Neural cell (in vitro differentiated cells): ENCODE data around the gene NECTIN1.
"Not testable (repeated sequence)": the region's sequence is repeated elsewhere in the genome, so short reads cannot be mapped to it uniquely, and the experiment has no call there.

ENCODE experiments used
- EP300 ChIP-seq: fragments of 450-650 bp; conservative IDR thresholded peaks from 2 replicates; pipeline ENCODE4 v1.6.1; 2014; ENCODE audit warnings: antibody characterized with exemption, mild to moderate bottlenecking, moderate library complexity; ENCODE audit not compliant: poor library complexity, severe bottlenecking
- EZH2 ChIP-seq: fragments of 200-600, 300-800 bp; shearing (Covaris generic), sonication (generic); IDR thresholded peaks from 2 replicates; pipeline ENCODE4 v1.6.1; 2014; ENCODE audit warnings: antibody characterized with exemption, low read length, borderline replicate concordance, mild to moderate bottlenecking; ENCODE audit not compliant: insufficient read depth, poor library complexity, severe bottlenecking
- MXI1 ChIP-seq: fragments of 450-650 bp; conservative IDR thresholded peaks from 2 replicates; pipeline ENCODE4 v1.6.1; 2014; ENCODE audit warnings: antibody characterized with exemption, mild to moderate bottlenecking; ENCODE audit not compliant: poor library complexity, severe bottlenecking
- POLR2AphosphoS5 ChIP-seq: IDR thresholded peaks from 2 replicates; pipeline ENCODE4 v1.6.1; 2012
- RAD21 ChIP-seq: fragments of 450-650 bp; conservative IDR thresholded peaks from 2 replicates; pipeline ENCODE4 v1.6.1; 2014; ENCODE audit warnings: antibody characterized with exemption, mild to moderate bottlenecking, moderate library complexity
- TAF1 ChIP-seq: IDR thresholded peaks from 2 replicates; pipeline ENCODE4 v1.6.1; 2012; ENCODE audit warnings: low read depth
- TF ChIP-seq, protein P1 (sequence below): fragments of 450-650 bp; IDR thresholded peaks from 2 replicates; pipeline ENCODE4 v1.5.1; 2014; ENCODE audit warnings: antibody characterized with exemption, mild to moderate bottlenecking, moderate library complexity; ENCODE audit not compliant: poor library complexity, severe bottlenecking
- TF ChIP-seq, protein P2 (sequence below): IDR thresholded peaks from 2 replicates; pipeline ENCODE4 v1.6.1; 2012; ENCODE audit warnings: borderline replicate concordance

DNA sequence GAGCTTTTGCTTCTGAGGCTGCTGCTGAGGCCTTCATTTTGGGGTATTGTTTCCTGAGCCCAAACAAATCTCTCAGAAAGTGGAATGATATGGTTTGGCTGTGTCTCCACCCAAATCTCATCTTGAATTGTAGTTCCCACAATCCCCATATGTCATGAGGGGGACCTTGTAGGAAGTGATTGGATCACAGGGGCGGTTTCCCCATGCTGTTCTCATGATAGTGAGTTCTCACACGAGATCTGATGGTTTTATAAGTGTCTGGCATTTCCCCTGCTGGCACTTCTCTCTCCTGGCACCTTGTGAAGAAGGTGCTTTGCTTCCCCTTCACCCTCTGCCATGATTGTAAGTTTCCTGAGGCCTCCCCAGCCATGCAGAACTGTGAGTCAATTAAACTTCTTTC lies 133.1 kb downstream of the NECTIN1 start:
- TF ChIP-seq, protein P1, sequence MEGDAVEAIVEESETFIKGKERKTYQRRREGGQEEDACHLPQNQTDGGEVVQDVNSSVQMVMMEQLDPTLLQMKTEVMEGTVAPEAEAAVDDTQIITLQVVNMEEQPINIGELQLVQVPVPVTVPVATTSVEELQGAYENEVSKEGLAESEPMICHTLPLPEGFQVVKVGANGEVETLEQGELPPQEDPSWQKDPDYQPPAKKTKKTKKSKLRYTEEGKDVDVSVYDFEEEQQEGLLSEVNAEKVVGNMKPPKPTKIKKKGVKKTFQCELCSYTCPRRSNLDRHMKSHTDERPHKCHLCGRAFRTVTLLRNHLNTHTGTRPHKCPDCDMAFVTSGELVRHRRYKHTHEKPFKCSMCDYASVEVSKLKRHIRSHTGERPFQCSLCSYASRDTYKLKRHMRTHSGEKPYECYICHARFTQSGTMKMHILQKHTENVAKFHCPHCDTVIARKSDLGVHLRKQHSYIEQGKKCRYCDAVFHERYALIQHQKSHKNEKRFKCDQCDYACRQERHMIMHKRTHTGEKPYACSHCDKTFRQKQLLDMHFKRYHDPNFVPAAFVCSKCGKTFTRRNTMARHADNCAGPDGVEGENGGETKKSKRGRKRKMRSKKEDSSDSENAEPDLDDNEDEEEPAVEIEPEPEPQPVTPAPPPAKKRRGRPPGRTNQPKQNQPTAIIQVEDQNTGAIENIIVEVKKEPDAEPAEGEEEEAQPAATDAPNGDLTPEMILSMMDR: not testable (repeated sequence)
- not testable (repeated sequence) for TF ChIP-seq POLR2AphosphoS5, EP300, MXI1, TAF1, EZH2, RAD21
- TF ChIP-seq, protein P2, sequence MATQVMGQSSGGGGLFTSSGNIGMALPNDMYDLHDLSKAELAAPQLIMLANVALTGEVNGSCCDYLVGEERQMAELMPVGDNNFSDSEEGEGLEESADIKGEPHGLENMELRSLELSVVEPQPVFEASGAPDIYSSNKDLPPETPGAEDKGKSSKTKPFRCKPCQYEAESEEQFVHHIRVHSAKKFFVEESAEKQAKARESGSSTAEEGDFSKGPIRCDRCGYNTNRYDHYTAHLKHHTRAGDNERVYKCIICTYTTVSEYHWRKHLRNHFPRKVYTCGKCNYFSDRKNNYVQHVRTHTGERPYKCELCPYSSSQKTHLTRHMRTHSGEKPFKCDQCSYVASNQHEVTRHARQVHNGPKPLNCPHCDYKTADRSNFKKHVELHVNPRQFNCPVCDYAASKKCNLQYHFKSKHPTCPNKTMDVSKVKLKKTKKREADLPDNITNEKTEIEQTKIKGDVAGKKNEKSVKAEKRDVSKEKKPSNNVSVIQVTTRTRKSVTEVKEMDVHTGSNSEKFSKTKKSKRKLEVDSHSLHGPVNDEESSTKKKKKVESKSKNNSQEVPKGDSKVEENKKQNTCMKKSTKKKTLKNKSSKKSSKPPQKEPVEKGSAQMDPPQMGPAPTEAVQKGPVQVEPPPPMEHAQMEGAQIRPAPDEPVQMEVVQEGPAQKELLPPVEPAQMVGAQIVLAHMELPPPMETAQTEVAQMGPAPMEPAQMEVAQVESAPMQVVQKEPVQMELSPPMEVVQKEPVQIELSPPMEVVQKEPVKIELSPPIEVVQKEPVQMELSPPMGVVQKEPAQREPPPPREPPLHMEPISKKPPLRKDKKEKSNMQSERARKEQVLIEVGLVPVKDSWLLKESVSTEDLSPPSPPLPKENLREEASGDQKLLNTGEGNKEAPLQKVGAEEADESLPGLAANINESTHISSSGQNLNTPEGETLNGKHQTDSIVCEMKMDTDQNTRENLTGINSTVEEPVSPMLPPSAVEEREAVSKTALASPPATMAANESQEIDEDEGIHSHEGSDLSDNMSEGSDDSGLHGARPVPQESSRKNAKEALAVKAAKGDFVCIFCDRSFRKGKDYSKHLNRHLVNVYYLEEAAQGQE: not testable (repeated sequence)
